Measurements from ENCODE around the gene KCNIP4.

The KCNIP4 gene

GRCh38 chr4:21688596-21689265, 259.8 kb downstream of the KCNIP4 start:
- no peak for DNase-seq (ENCODE audit: low read depth)

- DNase-seq (ENCODE audit: low read depth) = no peak
These were observed 262.7 kb downstream of the KCNIP4 start for GRCh38 chr4:21685911-21686310.

GRCh38 chr4:21680326-21680898, 268.2 kb downstream of the KCNIP4 start:
- DNase-seq (ENCODE audit: low read depth) = no peak

- DNase-seq (ENCODE audit: low read depth) = no peak
These were observed 269.9 kb downstream of the KCNIP4 start for GRCh38 chr4:21678711-21679110.

GRCh38 chr4:21677173-21677572, 271.4 kb downstream of the KCNIP4 start:
- no peak for DNase-seq (ENCODE audit: low read depth)

- DNase-seq (ENCODE audit: low read depth) = no peak
These were observed 284.2 kb downstream of the KCNIP4 start for GRCh38 chr4:21664355-21664754.

- peak; percentile 50 for DNase-seq (ENCODE audit: low read depth)
These were observed 291.7 kb downstream of the KCNIP4 start for GRCh38 chr4:21656832-21657231.

- no peak for DNase-seq (ENCODE audit: low read depth)
These were observed 293.5 kb downstream of the KCNIP4 start for GRCh38 chr4:21655031-21655430.

GRCh38 chr4:21652508-21653231, 295.9 kb downstream of the KCNIP4 start:
- no peak for DNase-seq (ENCODE audit: low read depth)

GRCh38 chr4:21649391-21650090, 299.0 kb downstream of the KCNIP4 start:
- DNase-seq (ENCODE audit: low read depth) = no peak

- no peak for DNase-seq (ENCODE audit: low read depth)
These were observed 302.8 kb downstream of the KCNIP4 start for GRCh38 chr4:21645776-21646175.

GRCh38 chr4:21641696-21642095, 306.9 kb downstream of the KCNIP4 start:
- no peak for DNase-seq (ENCODE audit: low read depth)

GRCh38 chr4:21638171-21638725, 310.3 kb downstream of the KCNIP4 start:
- DNase-seq (ENCODE audit: low read depth) = no peak

- no peak for DNase-seq (ENCODE audit: low read depth)
These were observed 319.5 kb downstream of the KCNIP4 start for GRCh38 chr4:21628916-21629610.

- DNase-seq (ENCODE audit: low read depth) = no peak
These were observed 320.4 kb downstream of the KCNIP4 start for GRCh38 chr4:21628116-21628670.

GRCh38 chr4:21625447-21625846, 323.1 kb downstream of the KCNIP4 start:
- no peak for DNase-seq (ENCODE audit: low read depth)

- DNase-seq (ENCODE audit: low read depth) = no peak
These were observed 343.6 kb downstream of the KCNIP4 start for GRCh38 chr4:21605006-21605405.

- DNase-seq (ENCODE audit: low read depth) = no peak
These were observed 352.1 kb downstream of the KCNIP4 start for GRCh38 chr4:21596521-21596920.

- DNase-seq (ENCODE audit: low read depth) = no peak
These were observed 354.9 kb downstream of the KCNIP4 start for GRCh38 chr4:21593671-21594001.

GRCh38 chr4:21592970-21593670, 355.5 kb downstream of the KCNIP4 start:
- no peak for DNase-seq (ENCODE audit: low read depth)

GRCh38 chr4:21577056-21577455, 371.5 kb downstream of the KCNIP4 start:
- DNase-seq (ENCODE audit: low read depth) = no peak
